KOPT-K1 (cell line): ENCODE data around the gene OR10A3.

ENCODE experiments used
- H3K27ac ChIP-seq: fragments of 200-600 bp; sonication (generic); 2 replicates; pipeline ENCODE4 v1.5.1; 2016; ENCODE audit warnings: antibody characterized with exemption, mild to moderate bottlenecking, low read depth, low read length; ENCODE audit not compliant: poor library complexity, severe bottlenecking
- H3K36me3 ChIP-seq: fragments of 200-600 bp; sonication (generic); 2 replicates; pipeline ENCODE4 v1.5.1; 2017; ENCODE audit warnings: antibody characterized with exemption, mild to moderate bottlenecking, low read length, moderate library complexity; ENCODE audit not compliant: insufficient read depth
- H3K9me3 ChIP-seq: fragments of 200-600 bp; sonication (generic); 2 replicates; pipeline ENCODE4 v1.5.1; 2017; ENCODE audit warnings: antibody characterized with exemption, low read length, mild to moderate bottlenecking; ENCODE audit not compliant: insufficient read depth, poor library complexity, severe bottlenecking

OR10A3 gene

GRCh38 chr11:7889985-7890384, 51.5 kb downstream of the OR10A3 start:
- no peaks in the 10 kb centered on the region for H3K36me3 ChIP-seq
- no peaks in the 10 kb centered on the region for H3K9me3 ChIP-seq
- no peak overlapping the region for H3K27ac ChIP-seq
